Measurements from ENCODE around the gene ITGA11. TPM values are rescaled to one million over a fixed set of nuclear protein-coding genes. Genes with fewer than 3 reads are reported as not detected.

Gene ITGA11
- total RNA-seq (ENCODE audit: low replicate concordance): 26.3 and 65.5 TPM in 2 replicates

GRCh38 chr15:68431792-68432401 is at the start of gene ITGA11:
ITGA11 (minus strand) TSS chr15:68432163; CDS start chr15:68432066, 97 bp downstream.

DNA sequence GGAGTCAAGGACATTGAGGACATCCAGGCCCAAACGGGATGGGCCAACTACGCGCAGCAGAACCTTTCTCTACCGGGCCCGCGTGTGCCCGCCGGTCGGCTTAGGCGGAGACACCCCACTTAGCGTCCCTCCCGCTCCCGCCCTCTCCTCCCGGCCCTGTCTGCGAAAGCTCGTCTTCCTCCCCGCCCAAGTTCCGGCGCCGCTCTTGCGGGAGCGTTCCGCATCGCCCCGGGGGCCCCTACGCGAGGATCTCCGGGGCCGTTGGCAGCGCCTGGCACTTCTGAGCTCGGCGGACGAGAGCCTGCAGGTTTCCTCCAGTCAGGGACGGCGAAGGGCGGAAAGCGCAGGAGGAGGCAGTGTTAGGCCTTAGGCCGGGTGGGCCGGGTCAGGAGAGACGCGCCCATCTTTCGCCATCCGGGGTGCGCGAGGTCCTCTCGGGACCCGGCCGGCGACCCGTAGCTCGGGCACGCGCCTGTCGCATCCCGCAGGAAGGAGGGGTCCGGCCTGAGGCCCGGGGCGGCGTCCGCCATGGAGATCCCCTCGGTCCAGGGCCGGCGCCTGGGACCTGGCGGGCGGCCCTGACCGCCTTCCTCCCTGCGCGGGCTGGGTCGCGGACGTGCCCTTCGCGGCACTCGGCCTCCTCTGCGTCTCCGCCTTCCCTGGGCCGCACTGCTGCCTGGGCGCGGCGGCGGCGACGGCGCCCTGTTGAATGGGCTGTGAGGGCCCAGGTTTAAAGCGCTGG is 154.2 kb downstream of the ITGA11 start, which contains the start of gene FEM1B:
FEM1B (plus strand) TSS at position 143 of the 742 bp plus-strand sequence. CDS start 673 bp downstream, outside the sequence.

Other genes starting within 250 kb of the ITGA11 start
- gene CALML4, start 226.8 kb downstream of the ITGA11 start, total RNA-seq (ENCODE audit: low replicate concordance): 0.90 and 2.0 TPM in 2 replicates
- 6.8 and 8.9 TPM in 2 replicates for gene CLN6, start 202.4 kb downstream of the ITGA11 start, total RNA-seq (ENCODE audit: low replicate concordance)
- 35.0 and 106 TPM in 2 replicates for gene FEM1B, start 154.4 kb downstream of the ITGA11 start, total RNA-seq (ENCODE audit: low replicate concordance)
- gene CORO2B, start 146.8 kb upstream of the ITGA11 start, total RNA-seq (ENCODE audit: low replicate concordance): 1.9 and 11.2 TPM in 2 replicates

All from smooth muscle cell of the coronary artery (primary cell).